ENCODE measurements around the gene ARL3.
"Not testable (repeated sequence)": the region's sequence is repeated elsewhere in the genome, so short reads cannot be mapped to it uniquely, and the experiment has no call there.

The ARL3 gene

DNA sequence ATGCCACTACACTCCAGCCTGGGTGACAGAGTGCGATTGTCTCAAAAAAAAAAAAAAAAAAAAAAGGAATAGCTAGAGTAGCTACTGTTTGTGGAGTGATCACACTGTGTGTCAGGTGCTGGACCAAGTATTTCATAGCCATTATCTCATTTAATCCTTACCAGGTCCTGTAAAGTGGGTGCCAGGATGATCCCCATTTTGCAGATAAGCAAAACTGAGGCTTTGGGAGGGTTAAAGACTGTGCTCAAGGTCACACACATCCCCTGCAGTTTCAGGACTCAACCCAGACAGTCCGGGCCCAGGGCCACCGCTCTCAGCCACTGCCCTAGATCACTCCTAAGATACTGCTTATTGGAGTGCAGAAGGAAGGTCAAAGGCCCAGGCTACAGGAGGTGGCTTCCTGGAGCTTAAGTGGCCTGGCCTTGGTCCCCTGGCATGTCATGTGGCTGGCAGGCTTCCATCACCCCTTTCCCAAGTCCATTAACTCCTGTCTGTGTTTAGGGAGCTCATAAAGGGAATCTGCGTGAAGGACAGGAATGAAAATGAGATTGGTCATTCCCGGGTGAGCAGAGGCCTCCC, 17.1 kb upstream of the ARL3 start:
- H3K9me3 ChIP-seq (ENCODE audit: low read length), result no peaks in the 10 kb centered on the region
- no peaks in the 10 kb centered on the region for H3K4me1 ChIP-seq (ENCODE audit: insufficient read depth, low read length)
- H3K36me3 ChIP-seq (ENCODE audit: insufficient read depth, low read length), result peaks cover 4% of the 10 kb centered on the region
- H3K27me3 ChIP-seq (ENCODE audit: control insufficient read depth in 1 of 2, insufficient read depth in 2 of 2, low read length in 2 of 2), result no peaks in the 10 kb centered on the region
- H3K27ac ChIP-seq (ENCODE audit: low read depth, low read length), result no peak overlapping the region
- no peak overlapping the region for H3K9ac ChIP-seq (ENCODE audit: low read length)
- no peak overlapping the region for H3K4me3 ChIP-seq (ENCODE audit: low read depth in 1 of 2, low read length in 2 of 2)

DNA sequence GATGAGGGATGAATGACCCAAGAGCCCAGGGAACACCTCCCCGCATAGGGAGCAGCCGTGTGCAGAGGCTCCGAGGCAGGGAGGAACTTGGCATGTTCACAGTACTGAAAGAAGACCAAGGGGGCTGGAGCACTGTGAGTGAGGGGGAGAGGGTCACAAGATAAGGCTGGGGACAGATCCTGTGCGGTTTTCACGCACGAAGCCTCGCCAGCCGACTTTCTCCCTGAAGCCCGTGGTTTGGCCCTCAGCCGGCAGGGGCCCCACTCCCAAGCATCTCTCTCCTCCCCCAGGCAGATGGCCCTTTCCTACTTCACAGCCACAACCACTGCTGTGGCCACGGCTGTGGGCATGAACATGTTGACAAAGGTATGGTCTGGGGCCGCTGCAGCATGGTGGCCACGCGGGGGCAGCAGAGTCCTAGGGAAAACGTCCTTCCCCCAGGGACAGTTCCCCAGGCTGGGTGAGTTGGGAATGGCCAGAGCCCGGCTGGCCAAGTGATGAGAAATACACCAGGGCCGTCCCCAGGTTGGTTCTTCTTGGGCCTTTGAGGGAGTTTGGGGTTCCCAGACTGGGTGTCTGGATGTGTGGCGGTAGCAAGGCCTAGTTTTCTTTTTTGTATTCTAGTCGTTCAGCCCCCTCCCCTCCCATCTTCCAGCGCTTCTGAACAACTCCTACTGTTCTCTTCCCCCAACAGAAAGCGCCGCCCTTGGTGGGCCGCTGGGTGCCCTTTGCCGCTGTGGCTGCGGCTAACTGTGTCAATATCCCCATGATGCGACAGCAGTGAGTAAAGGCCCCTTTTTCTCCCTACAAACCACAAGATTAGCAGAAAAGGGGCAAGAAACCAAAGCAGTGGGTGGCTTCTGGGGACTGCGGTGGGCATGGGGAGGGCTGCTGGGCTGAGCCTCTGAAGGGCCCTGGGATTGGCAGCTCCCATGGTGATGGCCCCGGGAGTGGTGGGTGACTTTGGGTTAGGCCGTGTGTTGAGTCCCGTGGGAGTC, 15.1 kb upstream of the ARL3 start:
- H3K36me3 ChIP-seq (ENCODE audit: insufficient read depth, low read length), result peaks cover 4% of the 10 kb centered on the region
- no peak overlapping the region for H3K9ac ChIP-seq (ENCODE audit: low read length)
- H3K27ac ChIP-seq (ENCODE audit: low read depth, low read length), result no peak overlapping the region

DNA sequence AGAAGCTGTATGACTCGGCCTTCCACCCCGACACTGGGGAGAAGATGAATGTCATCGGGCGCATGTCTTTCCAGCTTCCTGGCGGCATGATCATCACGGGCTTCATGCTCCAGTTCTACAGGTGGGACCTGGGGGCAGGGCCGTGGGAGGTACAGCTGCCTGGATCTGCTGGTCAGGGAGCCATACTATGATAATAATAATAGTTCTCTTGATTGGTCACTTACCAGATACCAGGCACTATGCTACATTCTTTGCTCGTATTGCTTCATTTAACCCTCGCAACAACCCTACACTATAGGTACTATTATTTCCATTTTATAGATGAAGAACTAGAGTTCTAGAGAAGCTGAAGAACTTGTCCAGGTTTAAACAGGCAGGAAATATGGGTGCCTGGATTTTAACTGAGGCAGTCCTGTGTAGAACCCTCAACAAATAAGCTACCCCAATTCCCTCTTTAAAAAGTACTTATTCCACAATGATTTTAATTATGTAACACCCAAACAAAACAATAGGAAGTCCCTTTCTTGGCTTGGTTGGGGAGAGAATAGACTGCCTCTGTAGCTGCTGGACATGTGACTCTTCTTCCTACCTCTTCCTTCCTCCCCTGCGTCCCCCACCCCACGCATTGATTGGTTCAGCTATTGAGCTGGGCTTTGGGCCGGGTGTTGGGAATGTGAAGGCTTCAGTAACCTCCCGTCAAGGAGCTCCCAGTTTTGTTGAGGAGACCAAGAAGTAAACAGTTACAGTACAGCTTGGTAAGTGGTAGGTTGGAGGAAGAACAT, 13.0 kb upstream of the ARL3 start:
- no peaks in the 10 kb centered on the region for H3K9me3 ChIP-seq (ENCODE audit: low read length)
- no peak overlapping the region for H3K9ac ChIP-seq (ENCODE audit: low read length)
- no peaks in the 10 kb centered on the region for H3K4me1 ChIP-seq (ENCODE audit: insufficient read depth, low read length)
- H3K4me3 ChIP-seq (ENCODE audit: low read depth in 1 of 2, low read length in 2 of 2), result no peak overlapping the region
- no peaks in the 10 kb centered on the region for H3K27me3 ChIP-seq (ENCODE audit: control insufficient read depth in 1 of 2, insufficient read depth in 2 of 2, low read length in 2 of 2)
- no peak overlapping the region for H3K27ac ChIP-seq (ENCODE audit: low read depth, low read length)
- H3K36me3 ChIP-seq (ENCODE audit: insufficient read depth, low read length), result no peaks in the 10 kb centered on the region

More for the DNA sequence above, 15.1 kb upstream of the ARL3 start:
- Histone ChIP-seq H3K4me3 (ENCODE audit: low read depth in 1 of 2, low read length in 2 of 2) (no peak overlapping the region), H3K9me3 (ENCODE audit: low read length) (no peaks in the 10 kb centered on the region), H3K27me3 (ENCODE audit: control insufficient read depth in 1 of 2, insufficient read depth in 2 of 2, low read length in 2 of 2) (no peaks in the 10 kb centered on the region), H3K4me1 (ENCODE audit: insufficient read depth, low read length) (no peaks in the 10 kb centered on the region)

DNA sequence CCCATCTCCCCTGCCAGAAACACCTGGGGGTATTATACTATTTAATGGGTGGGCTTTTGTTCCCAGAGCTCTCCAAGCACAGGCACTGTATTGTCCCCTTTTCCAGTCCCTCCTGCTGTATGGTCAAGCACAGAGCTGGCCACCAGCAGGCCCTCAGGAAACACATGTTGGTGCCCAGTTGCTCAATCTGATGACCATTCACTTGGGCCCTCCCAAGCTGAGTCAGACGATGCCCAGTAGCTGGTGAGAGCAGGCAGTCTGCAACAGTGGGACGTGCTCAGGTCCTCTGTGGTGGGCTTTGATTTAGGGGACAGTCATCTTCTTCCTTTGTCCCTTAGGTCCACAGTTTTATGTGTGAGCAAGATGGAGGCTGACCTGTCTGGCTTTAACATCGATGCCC, 12.1 kb upstream of the ARL3 start:
- no peak overlapping the region for H3K9ac ChIP-seq (ENCODE audit: low read length)

DNA sequence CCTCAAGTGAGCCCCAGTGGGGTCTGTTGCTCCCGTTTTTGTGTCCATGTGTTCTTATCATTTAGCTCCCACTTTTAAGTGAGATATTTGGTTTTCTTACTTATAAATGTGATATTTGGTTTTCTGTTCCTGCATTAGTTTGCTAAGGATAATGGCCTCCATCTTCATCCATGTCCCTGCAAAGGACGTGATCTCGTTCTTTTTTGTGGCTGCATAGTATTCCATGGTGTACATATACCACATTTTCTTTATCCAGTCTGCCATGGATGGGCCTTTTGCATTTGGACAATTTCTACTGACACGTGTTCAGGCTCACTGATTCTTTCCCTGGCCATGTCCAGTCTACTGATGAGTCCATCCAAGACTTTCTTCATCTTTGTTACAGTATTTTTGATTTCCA, 9.8 kb upstream of the ARL3 start:
- no peak overlapping the region for H3K4me3 ChIP-seq (ENCODE audit: low read depth in 1 of 2, low read length in 2 of 2)
- H3K27me3 ChIP-seq (ENCODE audit: control insufficient read depth in 1 of 2, insufficient read depth in 2 of 2, low read length in 2 of 2), result no peaks in the 10 kb centered on the region
- no peaks in the 10 kb centered on the region for H3K4me1 ChIP-seq (ENCODE audit: insufficient read depth, low read length)
- no peaks in the 10 kb centered on the region for H3K36me3 ChIP-seq (ENCODE audit: insufficient read depth, low read length)
- no peaks in the 10 kb centered on the region for H3K9me3 ChIP-seq (ENCODE audit: low read length)
- no peak overlapping the region for H3K27ac ChIP-seq (ENCODE audit: low read depth, low read length)
- H3K9ac ChIP-seq (ENCODE audit: low read length), result no peak overlapping the region

More for the DNA sequence above, 12.1 kb upstream of the ARL3 start:
- Histone ChIP-seq H3K27ac (ENCODE audit: low read depth, low read length) (no peak overlapping the region), H3K9me3 (ENCODE audit: low read length) (no peaks in the 10 kb centered on the region), H3K4me3 (ENCODE audit: low read depth in 1 of 2, low read length in 2 of 2) (no peak overlapping the region), H3K4me1 (ENCODE audit: insufficient read depth, low read length) (no peaks in the 10 kb centered on the region), H3K36me3 (ENCODE audit: insufficient read depth, low read length) (no peaks in the 10 kb centered on the region), H3K27me3 (ENCODE audit: control insufficient read depth in 1 of 2, insufficient read depth in 2 of 2, low read length in 2 of 2) (no peaks in the 10 kb centered on the region)

DNA sequence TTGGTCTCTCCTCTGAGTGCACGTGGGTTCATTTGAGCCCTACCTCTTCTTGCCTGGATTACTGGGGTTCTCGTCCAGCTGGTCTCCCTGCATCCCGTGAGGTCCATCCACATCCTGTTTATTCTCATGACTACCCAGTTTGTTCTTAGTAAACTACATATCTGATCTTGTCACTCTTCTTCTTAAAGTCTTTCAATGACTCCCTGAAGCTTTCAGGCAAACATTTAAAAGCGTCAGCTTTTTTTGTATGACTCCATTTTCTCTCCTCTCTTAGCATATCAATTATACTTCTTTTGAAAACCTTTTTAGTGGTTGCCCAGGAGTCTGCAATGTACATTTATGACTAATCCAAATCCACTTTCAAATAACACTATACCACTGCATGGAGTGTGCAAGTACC, 7.8 kb upstream of the ARL3 start:
- Histone ChIP-seq H3K27me3 (ENCODE audit: control insufficient read depth in 1 of 2, insufficient read depth in 2 of 2, low read length in 2 of 2) (no peaks in the 10 kb centered on the region), H3K9me3 (ENCODE audit: low read length) (no peaks in the 10 kb centered on the region), H3K36me3 (ENCODE audit: insufficient read depth, low read length) (no peaks in the 10 kb centered on the region), H3K4me1 (ENCODE audit: insufficient read depth, low read length) (no peaks in the 10 kb centered on the region), H3K4me3 (ENCODE audit: low read depth in 1 of 2, low read length in 2 of 2) (no peak overlapping the region), H3K9ac (ENCODE audit: low read length) (no peak overlapping the region), H3K27ac (ENCODE audit: low read depth, low read length) (no peak overlapping the region)

DNA sequence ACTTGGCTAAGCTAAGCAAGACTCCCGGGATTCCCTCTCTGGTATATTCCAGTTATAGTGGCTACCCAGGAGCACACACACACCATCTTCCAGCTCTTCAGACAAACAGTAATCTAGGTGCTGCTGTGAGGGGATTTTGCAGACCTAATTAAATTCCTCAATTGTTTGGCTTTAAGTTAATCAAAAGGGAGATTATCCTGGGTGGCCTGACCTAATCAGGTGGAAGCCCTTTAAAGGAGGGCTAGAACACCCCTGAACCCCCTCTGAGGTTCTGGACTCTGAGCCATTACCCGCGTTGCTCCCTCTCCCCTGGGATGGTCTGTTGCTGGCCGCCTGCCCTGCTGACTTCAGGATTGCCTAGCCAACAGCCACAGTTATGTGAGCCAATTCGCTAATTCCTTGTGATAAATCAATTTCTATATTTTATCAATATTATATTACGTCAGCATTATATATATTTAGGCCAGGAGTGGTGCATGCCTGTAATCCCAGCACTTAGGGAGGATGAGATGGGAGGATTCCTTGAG, 6.6 kb upstream of the ARL3 start:
- H3K9me3 ChIP-seq (ENCODE audit: low read length), result no peaks in the 10 kb centered on the region
- no peaks in the 10 kb centered on the region for H3K27me3 ChIP-seq (ENCODE audit: control insufficient read depth in 1 of 2, insufficient read depth in 2 of 2, low read length in 2 of 2)
- H3K27ac ChIP-seq (ENCODE audit: low read depth, low read length), result no peak overlapping the region

DNA sequence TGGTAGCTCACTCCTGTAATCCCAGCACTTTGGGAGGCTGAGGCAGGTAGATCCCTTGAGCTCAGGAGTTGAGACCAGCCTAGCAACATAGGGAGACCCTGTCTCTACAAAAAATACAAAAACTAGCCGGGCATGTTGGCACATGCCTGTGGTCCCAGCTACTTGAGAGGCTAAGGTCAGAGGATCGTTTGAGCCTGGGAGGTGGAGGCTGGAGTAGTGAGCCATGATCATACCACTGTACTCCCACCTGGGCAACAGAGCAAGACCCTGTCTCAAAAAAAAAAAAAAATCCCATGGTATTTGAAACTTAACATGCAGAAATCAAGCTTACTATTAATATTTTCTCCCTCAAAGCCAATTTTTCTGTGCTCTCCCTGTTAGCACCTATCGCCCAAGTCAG, 6.1 kb upstream of the ARL3 start:
- H3K4me3 ChIP-seq (ENCODE audit: low read depth in 1 of 2, low read length in 2 of 2), result no peak overlapping the region
- no peaks in the 10 kb centered on the region for H3K9me3 ChIP-seq (ENCODE audit: low read length)
- H3K4me1 ChIP-seq (ENCODE audit: insufficient read depth, low read length), result peaks cover 1% of the 10 kb centered on the region
- no peak overlapping the region for H3K27ac ChIP-seq (ENCODE audit: low read depth, low read length)
- no peak overlapping the region for H3K9ac ChIP-seq (ENCODE audit: low read length)
- H3K36me3 ChIP-seq (ENCODE audit: insufficient read depth, low read length), result no peaks in the 10 kb centered on the region
- no peaks in the 10 kb centered on the region for H3K27me3 ChIP-seq (ENCODE audit: control insufficient read depth in 1 of 2, insufficient read depth in 2 of 2, low read length in 2 of 2)

More for the DNA sequence above, 6.6 kb upstream of the ARL3 start:
- H3K4me3 ChIP-seq (ENCODE audit: low read depth in 1 of 2, low read length in 2 of 2), result no peak overlapping the region
- H3K36me3 ChIP-seq (ENCODE audit: insufficient read depth, low read length), result no peaks in the 10 kb centered on the region
- no peaks in the 10 kb centered on the region for H3K4me1 ChIP-seq (ENCODE audit: insufficient read depth, low read length)
- no peak overlapping the region for H3K9ac ChIP-seq (ENCODE audit: low read length)

DNA sequence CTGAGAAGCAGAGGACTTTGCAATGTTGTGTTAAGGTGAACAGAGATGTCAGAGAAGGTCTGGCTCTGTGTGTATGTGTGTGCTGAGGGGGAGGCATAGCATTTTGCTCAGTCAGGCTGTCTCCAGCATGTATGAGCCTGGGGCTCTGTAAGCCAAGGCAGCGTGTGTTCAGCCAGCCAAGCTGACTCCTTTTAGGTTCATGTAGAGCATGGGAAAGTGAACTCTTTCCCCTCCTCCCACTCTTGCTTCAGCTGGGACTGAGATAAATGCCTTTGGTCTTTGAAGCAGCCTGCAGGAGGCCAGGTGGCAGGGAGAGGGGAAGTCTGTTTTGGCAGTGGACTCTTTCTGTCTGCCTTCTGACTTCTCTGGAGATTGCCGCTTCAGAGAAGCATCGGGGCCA, 4.0 kb upstream of the ARL3 start:
- no peak overlapping the region for H3K9ac ChIP-seq (ENCODE audit: low read length)
- peak overlapping the region; percentile 5 for H3K27ac ChIP-seq (ENCODE audit: low read depth, low read length)
- peaks cover 7% of the 10 kb centered on the region for H3K4me1 ChIP-seq (ENCODE audit: insufficient read depth, low read length)

DNA sequence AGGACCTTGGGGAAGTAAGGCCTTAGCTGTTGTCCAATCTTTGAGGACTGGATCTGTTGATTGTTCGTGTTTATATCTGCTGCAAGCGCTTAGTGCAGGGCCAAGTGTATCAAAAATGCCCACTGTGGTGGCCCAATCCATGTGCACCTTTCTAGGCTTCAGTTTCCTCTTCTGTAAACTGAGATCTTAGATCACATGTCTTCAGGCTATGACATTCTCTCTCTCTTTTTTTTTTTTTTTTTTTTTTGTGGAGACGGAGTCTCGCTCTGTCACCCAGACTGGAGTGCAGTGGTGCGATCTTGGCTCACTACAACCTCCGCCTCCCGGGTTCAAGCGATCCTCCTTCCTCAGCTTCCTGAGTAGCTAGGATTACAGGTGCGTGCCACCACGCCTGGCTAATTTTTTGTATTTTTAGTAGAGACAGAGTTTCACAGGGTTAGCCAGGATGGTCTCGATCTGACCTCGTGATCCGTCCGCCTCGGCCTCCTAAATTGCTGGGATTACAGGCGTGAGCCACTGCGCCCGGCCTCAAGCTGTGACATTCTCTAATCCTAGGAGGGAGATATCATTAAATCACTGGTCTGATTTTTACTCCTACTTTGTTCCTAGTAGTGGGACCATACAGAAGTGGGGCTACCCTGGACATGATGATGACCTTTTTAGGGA, 2.8 kb upstream of the ARL3 start:
- H3K9me3 ChIP-seq (ENCODE audit: low read length); H3K36me3 ChIP-seq (ENCODE audit: insufficient read depth, low read length); H3K27me3 ChIP-seq (ENCODE audit: control insufficient read depth in 1 of 2, insufficient read depth in 2 of 2, low read length in 2 of 2); H3K27ac ChIP-seq (ENCODE audit: low read depth, low read length); H3K9ac ChIP-seq (ENCODE audit: low read length); H3K4me3 ChIP-seq (ENCODE audit: low read depth in 1 of 2, low read length in 2 of 2): not testable (repeated sequence)
- peaks cover 14% of the 10 kb centered on the region for H3K4me1 ChIP-seq (ENCODE audit: insufficient read depth, low read length)

More for the DNA sequence above, 4.0 kb upstream of the ARL3 start:
- no peaks in the 10 kb centered on the region for H3K27me3 ChIP-seq (ENCODE audit: control insufficient read depth in 1 of 2, insufficient read depth in 2 of 2, low read length in 2 of 2)
- no peaks in the 10 kb centered on the region for H3K36me3 ChIP-seq (ENCODE audit: insufficient read depth, low read length)
- no peaks in the 10 kb centered on the region for H3K9me3 ChIP-seq (ENCODE audit: low read length)
- no peak overlapping the region for H3K4me3 ChIP-seq (ENCODE audit: low read depth in 1 of 2, low read length in 2 of 2)

DNA sequence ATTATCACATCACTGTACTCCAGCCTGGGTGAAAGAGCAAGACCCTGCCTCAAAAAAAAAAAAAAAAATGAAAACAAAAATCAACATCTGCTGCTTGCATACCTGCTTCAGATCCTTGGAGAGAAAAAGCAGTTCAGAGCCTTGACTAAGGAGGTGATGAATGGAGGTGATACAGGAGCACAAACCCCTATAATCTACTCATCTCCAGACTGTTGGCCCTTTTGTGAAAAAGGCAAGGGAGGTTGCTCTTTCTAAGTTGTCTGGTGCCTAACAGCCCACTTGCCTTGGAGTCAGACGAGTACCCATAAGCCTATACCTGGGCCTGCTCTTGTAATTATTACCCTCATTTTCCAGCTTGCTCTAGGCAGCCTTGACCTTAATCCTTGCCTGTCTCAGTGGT, 1.7 kb upstream of the ARL3 start:
- Histone ChIP-seq H3K4me1 (ENCODE audit: insufficient read depth, low read length) (peaks cover 14% of the 10 kb centered on the region), H3K27ac (ENCODE audit: low read depth, low read length) (no peak overlapping the region), H3K36me3 (ENCODE audit: insufficient read depth, low read length) (no peaks in the 10 kb centered on the region), H3K27me3 (ENCODE audit: control insufficient read depth in 1 of 2, insufficient read depth in 2 of 2, low read length in 2 of 2) (no peaks in the 10 kb centered on the region), H3K9ac (ENCODE audit: low read length) (no peak overlapping the region), H3K4me3 (ENCODE audit: low read depth in 1 of 2, low read length in 2 of 2) (no peak overlapping the region), H3K9me3 (ENCODE audit: low read length) (no peaks in the 10 kb centered on the region)
